Measurements from ENCODE around the gene BHMT2.

Gene BHMT2

GRCh38 chr5:79105868-79106267 lies 36.3 kb downstream of the BHMT2 start:
- Histone ChIP-seq H3K4me1 (ENCODE audit: control insufficient read depth in 1 of 2, insufficient read depth in 2 of 2, low read length in 2 of 2) (no peaks in the 10 kb centered on the region), H3K27me3 (ENCODE audit: low read depth, low read length) (no peaks in the 10 kb centered on the region), H3K36me3 (ENCODE audit: control insufficient read depth in 1 of 2, insufficient read depth in 2 of 2, low read length in 2 of 2) (no peaks in the 10 kb centered on the region), H3K4me3 (ENCODE audit: low read depth in 1 of 2, low read length in 2 of 2) (no peak overlapping the region), H3K9me3 (ENCODE audit: control insufficient read depth in 1 of 2, low read length in 2 of 2) (no peaks in the 10 kb centered on the region), H3K27ac (ENCODE audit: low read length) (no peak overlapping the region)

- peaks cover 4% of the 10 kb centered on the region for H3K27me3 ChIP-seq (ENCODE audit: low read depth, low read length)
- H3K4me1 ChIP-seq (ENCODE audit: control insufficient read depth in 1 of 2, insufficient read depth in 2 of 2, low read length in 2 of 2), result no peaks in the 10 kb centered on the region
- H3K36me3 ChIP-seq (ENCODE audit: control insufficient read depth in 1 of 2, insufficient read depth in 2 of 2, low read length in 2 of 2), result no peaks in the 10 kb centered on the region
- no peaks in the 10 kb centered on the region for H3K9me3 ChIP-seq (ENCODE audit: control insufficient read depth in 1 of 2, low read length in 2 of 2)
- H3K27ac ChIP-seq (ENCODE audit: low read length), result no peak overlapping the region
- no peak overlapping the region for H3K4me3 ChIP-seq (ENCODE audit: low read depth in 1 of 2, low read length in 2 of 2)
Measured at GRCh38 chr5:79107020-79107796, 37.6 kb downstream of the BHMT2 start.

- Histone ChIP-seq H3K36me3 (ENCODE audit: control insufficient read depth in 1 of 2, insufficient read depth in 2 of 2, low read length in 2 of 2) (no peaks in the 10 kb centered on the region), H3K27me3 (ENCODE audit: low read depth, low read length) (peaks cover 12% of the 10 kb centered on the region), H3K4me3 (ENCODE audit: low read depth in 1 of 2, low read length in 2 of 2) (no peak overlapping the region), H3K4me1 (ENCODE audit: control insufficient read depth in 1 of 2, insufficient read depth in 2 of 2, low read length in 2 of 2) (no peaks in the 10 kb centered on the region), H3K27ac (ENCODE audit: low read length) (peak overlapping the region; percentile 16), H3K9me3 (ENCODE audit: control insufficient read depth in 1 of 2, low read length in 2 of 2) (no peaks in the 10 kb centered on the region)
Measured at GRCh38 chr5:79108086-79108485, 38.5 kb downstream of the BHMT2 start.

- Histone ChIP-seq H3K27ac (ENCODE audit: low read length) (no peak overlapping the region), H3K4me3 (ENCODE audit: low read depth in 1 of 2, low read length in 2 of 2) (no peak overlapping the region)
Measured at GRCh38 chr5:79108792-79109191, 39.2 kb downstream of the BHMT2 start.

GRCh38 chr5:79109527-79110492 lies 40.2 kb downstream of the BHMT2 start:
- H3K4me3 ChIP-seq (ENCODE audit: low read depth in 1 of 2, low read length in 2 of 2), result no peak overlapping the region
- no peaks in the 10 kb centered on the region for H3K36me3 ChIP-seq (ENCODE audit: control insufficient read depth in 1 of 2, insufficient read depth in 2 of 2, low read length in 2 of 2)
- H3K27ac ChIP-seq (ENCODE audit: low read length), result no peak overlapping the region
- no peaks in the 10 kb centered on the region for H3K4me1 ChIP-seq (ENCODE audit: control insufficient read depth in 1 of 2, insufficient read depth in 2 of 2, low read length in 2 of 2)
- no peaks in the 10 kb centered on the region for H3K9me3 ChIP-seq (ENCODE audit: control insufficient read depth in 1 of 2, low read length in 2 of 2)
- H3K27me3 ChIP-seq (ENCODE audit: low read depth, low read length), result peaks cover 12% of the 10 kb centered on the region

More at GRCh38 chr5:79108792-79109191, 39.2 kb downstream of the BHMT2 start:
- H3K27me3 ChIP-seq (ENCODE audit: low read depth, low read length), result peaks cover 12% of the 10 kb centered on the region
- H3K4me1 ChIP-seq (ENCODE audit: control insufficient read depth in 1 of 2, insufficient read depth in 2 of 2, low read length in 2 of 2), result no peaks in the 10 kb centered on the region
- no peaks in the 10 kb centered on the region for H3K36me3 ChIP-seq (ENCODE audit: control insufficient read depth in 1 of 2, insufficient read depth in 2 of 2, low read length in 2 of 2)
- no peaks in the 10 kb centered on the region for H3K9me3 ChIP-seq (ENCODE audit: control insufficient read depth in 1 of 2, low read length in 2 of 2)

GRCh38 chr5:79111387-79111959 lies 41.9 kb downstream of the BHMT2 start, which contains the start of gene BHMT:
Gene BHMT, plus strand, starts transcription at chr5:79111809. Its CDS starts 77 bp downstream, at chr5:79111886.
- Histone ChIP-seq H3K27me3 (ENCODE audit: low read depth, low read length) (peaks cover 12% of the 10 kb centered on the region), H3K9me3 (ENCODE audit: control insufficient read depth in 1 of 2, low read length in 2 of 2) (no peaks in the 10 kb centered on the region), H3K36me3 (ENCODE audit: control insufficient read depth in 1 of 2, insufficient read depth in 2 of 2, low read length in 2 of 2) (no peaks in the 10 kb centered on the region), H3K4me3 (ENCODE audit: low read depth in 1 of 2, low read length in 2 of 2) (peak within 1 kb of the TSS in 1 of 2 donors; percentile 16), H3K4me1 (ENCODE audit: control insufficient read depth in 1 of 2, insufficient read depth in 2 of 2, low read length in 2 of 2) (no peaks in the 10 kb centered on the region), H3K27ac (ENCODE audit: low read length) (no peak within 1 kb of the TSS)

GRCh38 chr5:79111960-79112702 lies 42.6 kb downstream of the BHMT2 start:
- H3K4me3 ChIP-seq (ENCODE audit: low read depth in 1 of 2, low read length in 2 of 2), result peak overlapping the region in 1 of 2 donors; percentile 16
- no peaks in the 10 kb centered on the region for H3K4me1 ChIP-seq (ENCODE audit: control insufficient read depth in 1 of 2, insufficient read depth in 2 of 2, low read length in 2 of 2)
- H3K9me3 ChIP-seq (ENCODE audit: control insufficient read depth in 1 of 2, low read length in 2 of 2), result no peaks in the 10 kb centered on the region
- H3K36me3 ChIP-seq (ENCODE audit: control insufficient read depth in 1 of 2, insufficient read depth in 2 of 2, low read length in 2 of 2), result no peaks in the 10 kb centered on the region
- no peak overlapping the region for H3K27ac ChIP-seq (ENCODE audit: low read length)
- H3K27me3 ChIP-seq (ENCODE audit: low read depth, low read length), result peaks cover 12% of the 10 kb centered on the region

- Histone ChIP-seq H3K27ac (ENCODE audit: low read length) (no peak overlapping the region), H3K36me3 (ENCODE audit: control insufficient read depth in 1 of 2, insufficient read depth in 2 of 2, low read length in 2 of 2) (no peaks in the 10 kb centered on the region), H3K4me1 (ENCODE audit: control insufficient read depth in 1 of 2, insufficient read depth in 2 of 2, low read length in 2 of 2) (no peaks in the 10 kb centered on the region), H3K4me3 (ENCODE audit: low read depth in 1 of 2, low read length in 2 of 2) (no peak overlapping the region), H3K27me3 (ENCODE audit: low read depth, low read length) (peaks cover 12% of the 10 kb centered on the region), H3K9me3 (ENCODE audit: control insufficient read depth in 1 of 2, low read length in 2 of 2) (no peaks in the 10 kb centered on the region)
Measured at GRCh38 chr5:79112703-79113058, 43.1 kb downstream of the BHMT2 start.

- no peaks in the 10 kb centered on the region for H3K36me3 ChIP-seq (ENCODE audit: control insufficient read depth in 1 of 2, insufficient read depth in 2 of 2, low read length in 2 of 2)
- H3K27me3 ChIP-seq (ENCODE audit: low read depth, low read length), result no peaks in the 10 kb centered on the region
- H3K27ac ChIP-seq (ENCODE audit: low read length), result no peak overlapping the region
- H3K9me3 ChIP-seq (ENCODE audit: control insufficient read depth in 1 of 2, low read length in 2 of 2), result no peaks in the 10 kb centered on the region
- no peaks in the 10 kb centered on the region for H3K4me1 ChIP-seq (ENCODE audit: control insufficient read depth in 1 of 2, insufficient read depth in 2 of 2, low read length in 2 of 2)
- no peak overlapping the region for H3K4me3 ChIP-seq (ENCODE audit: low read depth in 1 of 2, low read length in 2 of 2)
Measured at GRCh38 chr5:79119486-79119885, 49.9 kb downstream of the BHMT2 start.

- H3K27me3 ChIP-seq (ENCODE audit: low read depth, low read length), result no peaks in the 10 kb centered on the region
- no peaks in the 10 kb centered on the region for H3K4me1 ChIP-seq (ENCODE audit: control insufficient read depth in 1 of 2, insufficient read depth in 2 of 2, low read length in 2 of 2)
- H3K9me3 ChIP-seq (ENCODE audit: control insufficient read depth in 1 of 2, low read length in 2 of 2), result no peaks in the 10 kb centered on the region
- H3K4me3 ChIP-seq (ENCODE audit: low read depth in 1 of 2, low read length in 2 of 2), result no peak overlapping the region
- H3K27ac ChIP-seq (ENCODE audit: low read length), result no peak overlapping the region
- no peaks in the 10 kb centered on the region for H3K36me3 ChIP-seq (ENCODE audit: control insufficient read depth in 1 of 2, insufficient read depth in 2 of 2, low read length in 2 of 2)
Measured at GRCh38 chr5:79120221-79120620, 50.7 kb downstream of the BHMT2 start.

Data from muscle layer of duodenum (tissue), 2 donors.